GM12892 (cell line): Measurements from ENCODE around the gene MACROD1.

Experiments used
- POLR2A ChIP-seq: IDR thresholded peaks from 2 replicates; pipeline ENCODE4 v1.6.1; 2011; ENCODE audit warnings: low read depth, low read length, control low read depth
- POLR2AphosphoS5 ChIP-seq: IDR thresholded peaks from 2 replicates; pipeline ENCODE4 v1.6.1; 2011; ENCODE audit warnings: low read depth, low read length, control low read depth
- TAF1 ChIP-seq: IDR thresholded peaks from 2 replicates; pipeline ENCODE4 v1.6.1; 2011; ENCODE audit warnings: low read depth, mild to moderate bottlenecking, control low read depth, low read length, borderline replicate concordance

DNA sequence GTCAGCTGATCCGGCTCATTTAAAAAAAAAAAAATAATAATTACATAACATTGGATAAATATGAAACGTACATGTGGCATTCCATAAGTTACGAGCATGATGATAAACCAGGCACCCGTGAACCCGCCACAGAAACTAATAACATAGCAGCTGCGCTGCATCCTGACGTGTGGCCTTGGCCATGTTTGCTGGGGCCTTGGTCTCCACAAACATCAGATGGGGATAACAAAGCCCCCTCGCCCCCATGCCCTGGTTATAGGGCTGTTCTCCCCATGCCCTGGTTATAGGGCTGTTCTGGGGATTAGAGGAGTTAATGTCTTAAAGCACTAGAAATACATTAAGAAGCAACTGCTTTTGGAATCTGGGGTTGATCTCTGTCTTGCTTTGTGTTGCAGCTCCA, 93.5 kb downstream of the MACROD1 start:
- TF ChIP-seq POLR2A (no peak), TAF1 (no peak), POLR2AphosphoS5 (no peak)
